K562 (cell line): Measurements from ENCODE around the gene UGT1A9. TPM values are rescaled to one million over a fixed set of nuclear protein-coding genes. Genes with fewer than 3 reads are reported as not detected.

Source experiments
- ATAC-seq: fragments of 200-7000 bp; cut with Tn5 transposase; 3 replicates; pipeline ENCODE4 v1.9.1; 2020; ENCODE audit warnings: moderate library complexity
- BruUV-seq: library from RNA; stranded (reverse); fragments of 400-500 nt; replicated peaks from 2 replicates; lab custom pipeline; 2021; lab: Mats Ljungman, UMichigan
- CTCF ChIA-PET: fragments of 300-600 bp; formaldehyde crosslinking; extraction: SDS; loops from one replicate; lab custom pipeline; 2021; ENCODE audit warnings: low intra/inter-chr PET ratio; lab: Yijun Ruan, JAX
- POLR2A ChIA-PET: fragments of 300-600, 350-650 bp; sonication (Branson Sonifier 250); formaldehyde crosslinking; extraction: SDS; loops from one replicate; lab custom pipeline; 2021; ENCODE audit warnings: antibody characterized with exemption, inconsistent platforms; lab: Yijun Ruan, JAX
- DNase-seq, 4 experiments: peaks; one replicate each; pipeline versions ENCODE4 v3.0.0 to v3.0.0-alpha.2; 2011 to 2018; ENCODE audit warnings: low spot score in 3 of 4, mixed read lengths in 3 of 4; ENCODE audit errors: extremely low read depth in 1 of 4
- FAIRE-seq: peaks from 2 replicates; lab custom pipeline; 2011; peaks lifted over from hg19 to GRCh38; lab: Jason Lieb, UNC
- H2AFZ ChIP-seq: 2 replicates; pipeline ENCODE4 v1.6.0; 2011; ENCODE audit warnings: low read depth, low read length, control low read depth, inconsistent platforms
- H3K27ac ChIP-seq: fragments of 200-600 bp; 3 replicates; pipeline ENCODE4 v1.8.0; 2011; ENCODE audit warnings: low read depth, mild to moderate bottlenecking, control low read depth, inconsistent platforms, low read length, moderate library complexity, mixed read lengths; ENCODE audit errors: extremely low read depth
- H3K27me3 ChIP-seq, 2 experiments: fragments of 300-600 bp in 1 of 2; 2 replicates in 1 of 2; 3 replicates in 1 of 2; pipeline versions ENCODE4 v1.6.0 to v1.8.0; 2011; ENCODE audit warnings: inconsistent platforms in 2 of 2, low read length in 2 of 2, mild to moderate bottlenecking in 1 of 2, mixed read lengths in 1 of 2, moderate library complexity in 1 of 2; ENCODE audit not compliant: control insufficient read depth in 2 of 2, insufficient read depth in 2 of 2
- H3K36me3 ChIP-seq: fragments of 300-600 bp; 3 replicates; pipeline ENCODE4 v1.8.0; 2011; ENCODE audit warnings: mild to moderate bottlenecking, low read length, inconsistent platforms; ENCODE audit not compliant: control insufficient read depth, insufficient read depth
- H3K4me1 ChIP-seq, 2 experiments: fragments of 200-600 bp in 1 of 2; replicated peaks in 1 of 2; 2 replicates in 1 of 2; 3 replicates in 1 of 2; pipeline versions ENCODE4 v1.5.1 to v1.8.0; 2011; ENCODE audit warnings: inconsistent platforms in 2 of 2, low read length in 2 of 2, mild to moderate bottlenecking in 1 of 2, mixed read lengths in 1 of 2, moderate library complexity in 1 of 2; ENCODE audit not compliant: control insufficient read depth in 2 of 2, insufficient read depth in 2 of 2
- H3K4me2 ChIP-seq: 2 replicates; pipeline ENCODE4 v1.6.1; 2011; ENCODE audit warnings: low read length, control low read depth, inconsistent platforms, mixed read lengths; ENCODE audit not compliant: insufficient read depth
- H3K4me3 ChIP-seq: fragments of 200-600 bp; sonication (generic), shearing (Covaris generic); 2 replicates; pipeline ENCODE4 v1.5.1; 2016; ENCODE audit warnings: control low read depth, inconsistent platforms
- H3K79me2 ChIP-seq: fragments of 200-600 bp; 3 replicates; pipeline ENCODE4 v1.8.0; 2011; ENCODE audit warnings: low read length, inconsistent platforms; ENCODE audit not compliant: control insufficient read depth, insufficient read depth
- H3K9ac ChIP-seq, 2 experiments: 2 replicates each; pipeline versions ENCODE4 v1.6.0 to v1.6.1; 2011; ENCODE audit warnings: low read depth in 2 of 2, low read length in 2 of 2, control low read depth in 1 of 2, inconsistent platforms in 1 of 2, mild to moderate bottlenecking in 1 of 2, mixed read lengths in 1 of 2; ENCODE audit not compliant: insufficient read depth in 1 of 2
- H3K9me1 ChIP-seq: one replicate; pipeline ENCODE4 v1.6.0; 2011; ENCODE audit warnings: inconsistent platforms, mild to moderate bottlenecking, low read length, moderate library complexity; ENCODE audit not compliant: control insufficient read depth, insufficient read depth
- H3K9me3 ChIP-seq: replicated peaks from 2 replicates; pipeline ENCODE4 v1.5.1; 2011; ENCODE audit warnings: low read depth, low read length, inconsistent platforms; ENCODE audit not compliant: control insufficient read depth, insufficient read depth
- H4K20me1 ChIP-seq: replicated peaks from 2 replicates; pipeline ENCODE4 v1.6.1; 2011; ENCODE audit warnings: low read length, inconsistent platforms, mixed read lengths; ENCODE audit not compliant: control insufficient read depth, insufficient read depth
- BHLHE40 ChIP-seq: IDR thresholded peaks from 2 replicates; pipeline ENCODE4 v1.6.1; 2011; ENCODE audit warnings: low read length, improper control_type of control experiment
- HCFC1 ChIP-seq: IDR thresholded peaks from 2 replicates; pipeline ENCODE4 v1.6.1; 2012; ENCODE audit warnings: low read depth, low read length, improper control_type of control experiment
- HMGN3 ChIP-seq: IDR thresholded peaks from 2 replicates; pipeline ENCODE4 v1.6.1; 2011; ENCODE audit warnings: borderline replicate concordance, low read depth, mild to moderate bottlenecking, mixed read lengths, low read length; ENCODE audit not compliant: insufficient read length; ENCODE audit errors: extremely low read depth
- IFI16 ChIP-seq: fragments of 250-450 bp; sonication (Bioruptor Pico); IDR thresholded peaks from 2 replicates; pipeline ENCODE4 v2.1.2; 2022; ENCODE audit warnings: mild to moderate bottlenecking, inconsistent platforms
- MTF1 ChIP-seq: fragments of 250-450 bp; sonication (Bioruptor Pico); IDR thresholded peaks from 2 replicates; pipeline ENCODE4 v1.9.0; 2021; ENCODE audit warnings: moderate library complexity, mild to moderate bottlenecking, inconsistent platforms, borderline replicate concordance
- RBM15 ChIP-seq: fragments of 200-400 bp; formaldehyde crosslinking; IDR thresholded peaks from 2 replicates; pipeline ENCODE4 v1.6.1; 2018; ENCODE audit warnings: mild to moderate bottlenecking, low read length, moderate library complexity; ENCODE audit not compliant: insufficient read depth
- WGBS: fragments of 100-300 bp; shearing (Covaris generic); methylation state at CpG from one replicate; pipeline ENCODE4 v1.1.6; 2016; ENCODE audit warnings: low coverage, mixed read lengths; ENCODE audit not compliant: insufficient coverage; ENCODE audit errors: missing lambda C conversion rate; 5-methylcytosine and 5-hydroxymethylcytosine counted together
- in situ Hi-C: fragments of 300-500 bp; cut with MboI; formaldehyde crosslinking; loops from 4 replicates; pipeline ENCODE4 v1.15.0; 2018; ENCODE audit warnings: inconsistent platforms, mixed read lengths
- intact Hi-C: fragments of 100-400 bp; cut with micrococcal nuclease; formaldehyde crosslinking; loops from 2 replicates; pipeline ENCODE4 v1.14.2; 2022
- polyA plus RNA-seq, 8 experiments: library from polyadenylated mRNA; depleted of rRNA in 4 of 8; stranded (reverse) in 5 of 8; unstranded in 3 of 8; fragments of >200 nt; fragmentation: Nextera tagmentation in 2 of 8; fragmentation: Illumina TruSeq in 1 of 8; extraction: Ambion mirVana in 2 of 8; extraction: Trizol in 1 of 8; gene quantifications; 2 replicates each; pipeline versions ENCODE4 v1.2.1 to v1.2.3, GENCODE V29; 2011 to 2014; ENCODE audit warnings: inconsistent platforms in 1 of 8, missing spikeins in 1 of 8
- total RNA-seq, 7 experiments: library from RNA; depleted of rRNA in 6 of 7; stranded (reverse); fragments of >200 nt in 6 of 7; fragmentation: Illumina TruSeq in 2 of 7; extraction: Trizol in 2 of 7; gene quantifications; 2 replicates each; pipeline versions ENCODE4 v1.2.1 to v1.2.3, GENCODE V29; 2011 to 2021; ENCODE audit warnings: low replicate concordance in 1 of 7
- TF ChIP-seq, protein P1 (sequence below): fragments of 200-800 bp; sonication (Bioruptor generic); IDR thresholded peaks from 2 replicates; pipeline ENCODE4 v1.6.1; 2017; ENCODE audit warnings: missing genetic modification characterization, missing compliant biosample characterization

UGT1A9 gene
- total and polyA plus RNA-seq, 9 of the 15 experiments (the other 6 are each of a cell fraction or from before 2014, with no cell fraction given), result 0.09 TPM; not detected in 8

- no peaks in the 10 kb centered on the region for H3K36me3 ChIP-seq
- no TSS peak for BruUV-seq
- ChIA-PET POLR2A (interaction anchor here (1.5 kb wide), 1 partner anchor 11 kb away, joined by 6 read pairs; no protein-coding TSS in a partner anchor), CTCF (no interaction called here)
- intact Hi-C loops, result no loop called here
- H3K9ac ChIP-seq, result no peak overlapping the region
- no peak overlapping the region for H3K4me2 ChIP-seq
- no peaks in the 10 kb centered on the region for H3K79me2 ChIP-seq
- H3K9me1 ChIP-seq, result no peaks in the 10 kb centered on the region
- no peaks in the 10 kb centered on the region; a peak in 1 of 5 replicates for H3K4me1 ChIP-seq
- FAIRE-seq, result no peak
- WGBS, result 3% methylated on average over 8 of the region's 8 CpGs
- H4K20me1 ChIP-seq, result no peaks in the 10 kb centered on the region; the same call in 1 of the 2 replicates
- TF ChIP-seq HCFC1 (no peak), HMGN3 (no peak), RBM15 (no peak), IFI16 (CRISPR knock-in tag) (no peak), BHLHE40 (no peak), MTF1 (CRISPR knock-in tag) (no peak)
- TF ChIP-seq, protein P1, sequence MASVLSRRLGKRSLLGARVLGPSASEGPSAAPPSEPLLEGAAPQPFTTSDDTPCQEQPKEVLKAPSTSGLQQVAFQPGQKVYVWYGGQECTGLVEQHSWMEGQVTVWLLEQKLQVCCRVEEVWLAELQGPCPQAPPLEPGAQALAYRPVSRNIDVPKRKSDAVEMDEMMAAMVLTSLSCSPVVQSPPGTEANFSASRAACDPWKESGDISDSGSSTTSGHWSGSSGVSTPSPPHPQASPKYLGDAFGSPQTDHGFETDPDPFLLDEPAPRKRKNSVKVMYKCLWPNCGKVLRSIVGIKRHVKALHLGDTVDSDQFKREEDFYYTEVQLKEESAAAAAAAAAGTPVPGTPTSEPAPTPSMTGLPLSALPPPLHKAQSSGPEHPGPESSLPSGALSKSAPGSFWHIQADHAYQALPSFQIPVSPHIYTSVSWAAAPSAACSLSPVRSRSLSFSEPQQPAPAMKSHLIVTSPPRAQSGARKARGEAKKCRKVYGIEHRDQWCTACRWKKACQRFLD (CRISPR knock-in tag), result no peak
- TF ChIP-seq, all 486 proteins: peak for 0
- no peaks in the 10 kb centered on the region for H3K9me3 ChIP-seq
- DNase-seq (no peak), ATAC-seq (no peak)
- no peak overlapping the region for H3K27ac ChIP-seq
- H3K27me3 ChIP-seq, result peaks cover 2 to 59% of the 10 kb centered on the region in 2 experiments; a peak in 3 of 5 replicates
- in situ Hi-C loops, result no loop called here
- no peak overlapping the region for H3K4me3 ChIP-seq
- H2AFZ ChIP-seq, result no peak overlapping the region
Observed at GRCh38 chr2:233821709-233822100, 150.0 kb downstream of the UGT1A9 start.
